ENCODE data around the gene TMEM139.

DNA sequence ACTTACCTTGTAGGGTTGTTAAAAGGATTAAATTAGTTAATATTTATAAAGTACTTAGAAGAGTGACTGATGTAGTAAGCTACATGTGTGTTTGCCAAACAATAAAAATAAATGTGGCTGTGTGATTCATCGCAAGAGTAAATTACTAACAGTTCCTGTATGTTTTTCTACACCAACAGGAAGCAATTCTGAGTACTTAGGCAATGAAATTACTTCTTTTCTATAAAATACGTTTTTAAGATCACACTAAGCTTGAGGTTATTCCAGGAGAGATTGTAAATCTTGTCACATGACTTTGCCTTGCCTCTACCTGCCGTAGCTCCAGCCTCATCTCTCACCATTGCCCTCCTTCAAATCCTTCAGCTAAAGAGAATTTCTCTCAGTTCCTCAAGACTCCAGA is 39.6 kb upstream of the TMEM139 start:
- TF ChIP-seq, protein P1, sequence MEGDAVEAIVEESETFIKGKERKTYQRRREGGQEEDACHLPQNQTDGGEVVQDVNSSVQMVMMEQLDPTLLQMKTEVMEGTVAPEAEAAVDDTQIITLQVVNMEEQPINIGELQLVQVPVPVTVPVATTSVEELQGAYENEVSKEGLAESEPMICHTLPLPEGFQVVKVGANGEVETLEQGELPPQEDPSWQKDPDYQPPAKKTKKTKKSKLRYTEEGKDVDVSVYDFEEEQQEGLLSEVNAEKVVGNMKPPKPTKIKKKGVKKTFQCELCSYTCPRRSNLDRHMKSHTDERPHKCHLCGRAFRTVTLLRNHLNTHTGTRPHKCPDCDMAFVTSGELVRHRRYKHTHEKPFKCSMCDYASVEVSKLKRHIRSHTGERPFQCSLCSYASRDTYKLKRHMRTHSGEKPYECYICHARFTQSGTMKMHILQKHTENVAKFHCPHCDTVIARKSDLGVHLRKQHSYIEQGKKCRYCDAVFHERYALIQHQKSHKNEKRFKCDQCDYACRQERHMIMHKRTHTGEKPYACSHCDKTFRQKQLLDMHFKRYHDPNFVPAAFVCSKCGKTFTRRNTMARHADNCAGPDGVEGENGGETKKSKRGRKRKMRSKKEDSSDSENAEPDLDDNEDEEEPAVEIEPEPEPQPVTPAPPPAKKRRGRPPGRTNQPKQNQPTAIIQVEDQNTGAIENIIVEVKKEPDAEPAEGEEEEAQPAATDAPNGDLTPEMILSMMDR (IDR thresholded peaks at IDR 0.05; ENCODE audit: poor library complexity): no peak
- TF ChIP-seq EZH2 (IDR thresholded peaks at IDR 0.05; ENCODE audit: borderline replicate concordance): no peak
